Transverse colon (tissue), 4 donors: ENCODE data around the gene MCCC1. TPM values are rescaled to one million over a fixed set of nuclear protein-coding genes. Genes with fewer than 3 reads are reported as not detected.

ENCODE experiments used
- total RNA-seq, 4 donors: library from RNA; depleted of rRNA; stranded (reverse); fragments of >200 nt; gene quantifications; one replicate each; pipeline ENCODE4 v1.1.0, GENCODE V29; 2016

Gene MCCC1
- total RNA-seq, 4 donors from 2014 or later = 1.5 to 64.3 (median 19.9) TPM

Other genes starting within 250 kb of the MCCC1 start
- 10 to 100 TPM; 20.5 to 31.4 (median 27.4) TPM for gene DCUN1D1, start 119.0 kb downstream of the MCCC1 start, total RNA-seq
- gene LAMP3, start 63.2 kb upstream of the MCCC1 start, total RNA-seq = 1 to 10 TPM in 1 of 4 donors, not detected in 3; 1.1 TPM
- 10 to 100 TPM in 3 of 4 donors, 1 to 10 TPM in 1; 6.0 to 46.3 (median 39.9) TPM for gene B3GNT5, start 153.8 kb upstream of the MCCC1 start, total RNA-seq